Stomach (tissue), 4 donors: ENCODE results near the gene RBM19.

Experiments
- EP300 ChIP-seq: sonication (generic); formaldehyde crosslinking; IDR thresholded peaks from one replicate; pipeline ENCODE4 v1.6.1; 2017; ENCODE audit warnings: antibody characterized with exemption
- POLR2AphosphoS5 ChIP-seq, 3 donors: sonication (generic); formaldehyde crosslinking; IDR thresholded peaks; one replicate each; pipeline ENCODE4 v1.6.1; 2016; ENCODE audit warnings: antibody characterized with exemption in 3 of 3
- TF ChIP-seq, protein P1 (sequence below), 7 experiments: fragments of 450-650 bp in 4 of 7; fragments of 200-600 bp in 3 of 7; sonication (generic) in 3 of 7; IDR thresholded peaks; one replicate each; pipeline ENCODE4 v1.5.1; 2016 to 2019; ENCODE audit warnings: antibody characterized with exemption in 7 of 7, control low read depth in 2 of 7, mild to moderate bottlenecking in 1 of 7

DNA sequence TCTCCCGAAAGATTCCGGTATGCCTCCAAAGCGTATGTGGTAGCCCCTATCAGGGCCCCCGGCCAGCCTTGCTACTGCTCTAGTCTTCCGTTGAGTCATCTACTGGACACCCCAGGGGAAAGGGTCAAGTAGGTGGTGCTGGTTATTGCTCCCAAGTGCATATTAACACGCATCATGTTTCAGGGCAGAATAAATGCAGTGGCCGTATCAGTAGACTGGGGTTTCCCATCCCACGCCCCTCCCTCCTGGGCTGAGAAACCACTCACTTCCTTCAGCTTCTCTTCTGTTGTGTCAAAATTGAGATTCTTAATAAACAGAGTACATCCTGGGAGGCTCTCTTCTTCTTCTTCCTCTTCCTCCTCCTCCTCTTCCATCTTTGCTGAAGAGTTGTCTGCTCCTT lies 39.3 kb downstream of the RBM19 start:
- TF ChIP-seq, protein P1, sequence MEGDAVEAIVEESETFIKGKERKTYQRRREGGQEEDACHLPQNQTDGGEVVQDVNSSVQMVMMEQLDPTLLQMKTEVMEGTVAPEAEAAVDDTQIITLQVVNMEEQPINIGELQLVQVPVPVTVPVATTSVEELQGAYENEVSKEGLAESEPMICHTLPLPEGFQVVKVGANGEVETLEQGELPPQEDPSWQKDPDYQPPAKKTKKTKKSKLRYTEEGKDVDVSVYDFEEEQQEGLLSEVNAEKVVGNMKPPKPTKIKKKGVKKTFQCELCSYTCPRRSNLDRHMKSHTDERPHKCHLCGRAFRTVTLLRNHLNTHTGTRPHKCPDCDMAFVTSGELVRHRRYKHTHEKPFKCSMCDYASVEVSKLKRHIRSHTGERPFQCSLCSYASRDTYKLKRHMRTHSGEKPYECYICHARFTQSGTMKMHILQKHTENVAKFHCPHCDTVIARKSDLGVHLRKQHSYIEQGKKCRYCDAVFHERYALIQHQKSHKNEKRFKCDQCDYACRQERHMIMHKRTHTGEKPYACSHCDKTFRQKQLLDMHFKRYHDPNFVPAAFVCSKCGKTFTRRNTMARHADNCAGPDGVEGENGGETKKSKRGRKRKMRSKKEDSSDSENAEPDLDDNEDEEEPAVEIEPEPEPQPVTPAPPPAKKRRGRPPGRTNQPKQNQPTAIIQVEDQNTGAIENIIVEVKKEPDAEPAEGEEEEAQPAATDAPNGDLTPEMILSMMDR (IDR thresholded peaks at IDR 0.05): no peak
- TF ChIP-seq EP300: no peak
- TF ChIP-seq POLR2AphosphoS5 (IDR thresholded peaks at IDR 0.05): no peak
